Lower lobe of right lung (tissue), 2 donors: ENCODE data around the gene ZNF652. TPM values are rescaled to one million over a fixed set of nuclear protein-coding genes. Genes with fewer than 3 reads are reported as not detected.

Experiments
- ATAC-seq, 2 donors: fragments of 200-7000 bp; cut with Tn5 transposase; one replicate each; pipeline ENCODE4 v1.9.1; 2020 to 2022; ENCODE audit warnings: mild to moderate bottlenecking in 2 of 2, moderate library complexity in 2 of 2
- DNase-seq: peaks from one replicate; pipeline ENCODE4 v3.0.0-alpha.2; 2020
- H3K27ac ChIP-seq: fragments of 200-600 bp; one replicate; pipeline ENCODE4 v1.8.0; 2022
- H3K27me3 ChIP-seq: fragments of 200-600 bp; one replicate; pipeline ENCODE4 v1.8.0; 2022; ENCODE audit warnings: low read depth
- H3K36me3 ChIP-seq: fragments of 200-600 bp; one replicate; pipeline ENCODE4 v1.8.0; 2022; ENCODE audit warnings: mild to moderate bottlenecking
- H3K4me1 ChIP-seq: fragments of 200-600 bp; one replicate; pipeline ENCODE4 v1.8.0; 2022
- H3K4me3 ChIP-seq: fragments of 200-600 bp; one replicate; pipeline ENCODE4 v1.8.0; 2022; ENCODE audit warnings: mild to moderate bottlenecking
- H3K9me3 ChIP-seq: fragments of 200-600 bp; one replicate; pipeline ENCODE4 v1.8.0; 2022
- CTCF ChIP-seq: fragments of 200-600 bp; IDR thresholded peaks from one replicate; pipeline ENCODE4 v1.8.0; 2022; ENCODE audit warnings: antibody characterized with exemption, mild to moderate bottlenecking
- intact Hi-C: fragments of 100-400 bp; cut with DNase I; formaldehyde crosslinking; loops from one replicate; pipeline ENCODE4 v1.11.0; 2022
- long read RNA-seq: library from polyadenylated mRNA; unstranded; transcript quantifications from one replicate; pipeline ENCODE4 v2.0.0, GENCODE V29; 2021
- total RNA-seq: library from RNA; stranded (reverse); fragmentation: NEBNext Ultra II Directional; extraction: Animal tissue kit (Norgen Biotek cat#: 25700); gene quantifications from one replicate; pipeline ENCODE4 v1.2.1, GENCODE V29; 2021
- donor health status: DM: no; HTN: yes; CAD: no; lungs with severe emphysema.

The ZNF652 gene
- 49.0 TPM for total RNA-seq
- long read RNA-seq, full-length matches to known transcripts, result 8 of 37 reads
- long read RNA-seq, partial matches to known transcripts, result 7 of 37 reads
- long read RNA-seq, other reads (novel, unspliced or antisense), result 22 of 37 reads

GRCh38 chr17:49361902-49362722 lies at the start of gene ZNF652:
ZNF652 (minus strand) TSS chr17:49362250; CDS start chr17:49317725, 44,525 bp downstream.
- peaks cover 42% of the 10 kb centered on the region for H3K4me1 ChIP-seq
- ATAC-seq, result peak; percentile 94 to 98
- H3K36me3 ChIP-seq, result no peaks in the 10 kb centered on the region
- H3K27me3 ChIP-seq, result no peaks in the 10 kb centered on the region
- intact Hi-C loops, result no loop called here
- DNase-seq, result peak; percentile 95
- no peaks in the 10 kb centered on the region for H3K9me3 ChIP-seq
- H3K4me3 ChIP-seq, result peak within 1 kb of the TSS; percentile 92
- TF ChIP-seq CTCF, result no peak
- H3K27ac ChIP-seq, result peak within 1 kb of the TSS; percentile 94

- H3K27ac ChIP-seq, result no peak overlapping the region
These were observed 47.0 kb upstream of the ZNF652 start for GRCh38 chr17:49409066-49409465.

GRCh38 chr17:49407981-49408501 lies 46.0 kb upstream of the ZNF652 start:
- Histone ChIP-seq H3K36me3 (peaks cover 96% of the 10 kb centered on the region), H3K27ac (no peak overlapping the region), H3K4me3 (no peak overlapping the region), H3K4me1 (peaks cover 14% of the 10 kb centered on the region), H3K9me3 (no peaks in the 10 kb centered on the region), H3K27me3 (no peaks in the 10 kb centered on the region)
- peak; percentile 87 to 91 for ATAC-seq
- TF ChIP-seq CTCF, result peak; percentile 76
- peak; percentile 88 for DNase-seq
- intact Hi-C loops, result no loop called here

More at GRCh38 chr17:49409066-49409465, 47.0 kb upstream of the ZNF652 start:
- DNase-seq (no peak), ATAC-seq (no peak)
- intact Hi-C loops, result no loop called here
- peaks cover 88% of the 10 kb centered on the region for H3K36me3 ChIP-seq
- no peaks in the 10 kb centered on the region for H3K27me3 ChIP-seq
- no peak for TF ChIP-seq CTCF
- H3K4me1 ChIP-seq, result peaks cover 22% of the 10 kb centered on the region
- H3K9me3 ChIP-seq, result no peaks in the 10 kb centered on the region
- H3K4me3 ChIP-seq, result no peak overlapping the region

GRCh38 chr17:49407086-49407485 lies 45.0 kb upstream of the ZNF652 start:
- TF ChIP-seq CTCF, result no peak
- H3K36me3 ChIP-seq, result peaks cover 93% of the 10 kb centered on the region
- DNase-seq, result no peak
- intact Hi-C loops, result no loop called here
- H3K27me3 ChIP-seq, result no peaks in the 10 kb centered on the region
- H3K4me3 ChIP-seq, result no peak overlapping the region
- peaks cover 14% of the 10 kb centered on the region for H3K4me1 ChIP-seq
- H3K9me3 ChIP-seq, result no peaks in the 10 kb centered on the region
- no peak overlapping the region for H3K27ac ChIP-seq
- no peak for ATAC-seq

GRCh38 chr17:49406421-49407061 lies 44.5 kb upstream of the ZNF652 start:
- no peak overlapping the region for H3K27ac ChIP-seq
- intact Hi-C loops, result no loop called here
- ATAC-seq, result no peak
- no peak for TF ChIP-seq CTCF
- DNase-seq, result no peak
- peaks cover 14% of the 10 kb centered on the region for H3K4me1 ChIP-seq
- H3K9me3 ChIP-seq, result no peaks in the 10 kb centered on the region
- H3K36me3 ChIP-seq, result peaks cover 88% of the 10 kb centered on the region
- H3K27me3 ChIP-seq, result no peaks in the 10 kb centered on the region
- H3K4me3 ChIP-seq, result no peak overlapping the region
